Measurements from ENCODE around the gene ZC3H18. TPM values are rescaled to one million over a fixed set of nuclear protein-coding genes. Genes with fewer than 3 reads are reported as not detected.

The ZC3H18 gene
- total and polyA plus RNA-seq, 2 of the 4 experiments (the other 2 are of a cell fraction), result 3.4 to 21.3 TPM

- Histone ChIP-seq H4K20me1 (ENCODE audit: insufficient read depth, low read length) (no peaks in the 10 kb centered on the region; the same call in 1 of the 2 replicates), H4K5ac (ENCODE audit: low read depth, low read length) (peak overlapping the region; percentile 44; the same call in 1 of the 2 replicates), H3K14ac (replicated peaks; ENCODE audit: low read depth, low read length) (no peak overlapping the region; the same call in 1 of the 2 replicates), H2AK5ac (ENCODE audit: low read depth, low read length) (peak overlapping the region; percentile 57; the same call in 1 of the 2 replicates), H3K23ac (ENCODE audit: low read depth, low read length) (no peak overlapping the region), H3K79me1 (ENCODE audit: low read depth in 1 of 2, low read length in 2 of 2) (peaks cover 5 to 16% of the 10 kb centered on the region in 2 experiments; a peak in 2 of 4 replicates), H3K9me3 (ENCODE audit: control insufficient read depth, insufficient read depth, low read length) (no peaks in the 10 kb centered on the region), H3K9me1 (ENCODE audit: insufficient read depth, low read length) (no peaks in the 10 kb centered on the region), H4K8ac (ENCODE audit: low read depth in 2 of 2, low read length in 2 of 2) (peak overlapping the region; percentile 92 to 98; a peak in 3 of 4 replicates), H3K36me3 (ENCODE audit: control insufficient read depth, insufficient read depth, low read length) (peaks cover 6% of the 10 kb centered on the region; the same call in 1 of the 2 replicates), H2AK9ac (replicated peaks; ENCODE audit: low read depth, low read length, poor library complexity) (peak overlapping the region; percentile 97), H2BK15ac (ENCODE audit: low read depth, low read length) (no peak overlapping the region), H2BK20ac (ENCODE audit: low read depth, low read length) (no peak overlapping the region), H2BK5ac (ENCODE audit: low read depth, low read length, poor library complexity, severe bottlenecking) (peak overlapping the region; percentile 66), H3K56ac (ENCODE audit: extremely low read depth, insufficient read depth, low read length) (no peak overlapping the region), H3K4me3 (ENCODE audit: insufficient read depth, low read depth, low read length) (peak overlapping the region; percentile 64), H4K91ac (ENCODE audit: insufficient read depth, low read depth, low read length) (no peak overlapping the region; the same call in 1 of the 2 replicates), H3K9ac (ENCODE audit: low read depth, low read length) (peak overlapping the region; percentile 77; the same call in 1 of the 2 replicates), H3K18ac (ENCODE audit: low read depth, low read length) (no peak overlapping the region), H2AFZ (replicated peaks; ENCODE audit: low read length, poor library complexity) (peak overlapping the region; percentile 98), H2BK120ac (ENCODE audit: low read depth, low read length) (no peak overlapping the region), H3K27ac (ENCODE audit: insufficient read depth, low read length) (peak overlapping the region; percentile 83), H3K27me3 (ENCODE audit: control insufficient read depth, insufficient read depth, low read length) (peaks cover 2% of the 10 kb centered on the region), H3K4me2 (ENCODE audit: low read depth, low read length) (peak overlapping the region; percentile 91), H3K4me1 (ENCODE audit: control insufficient read depth, insufficient read depth, low read length) (peaks cover 12% of the 10 kb centered on the region), H3K4ac (ENCODE audit: low read depth, low read length) (peak overlapping the region; percentile 69)
- DNase-seq, result peak; percentile 47
- dilution Hi-C loops (cut with HindIII; ENCODE audit: low sequenced_read_pairs, unreplicated experiment), result no loop called here
- WGBS, 2 experiments (ENCODE audit: extremely low coverage in 2 of 2, insufficient read length in 1 of 2), result 12% methylated on average over 44 of the region's 79 CpGs; no CpG with 5 or more reads in 1 of the 2 experiments
- intact Hi-C loops (cut with micrococcal nuclease), result no loop called here
- ChIA-PET POLR2A (ENCODE audit: unreplicated experiment) (no interaction called here), CTCF (interaction anchor here (0.5 kb wide), 1 partner anchor 239 kb away, joined by 4 read pairs; no protein-coding TSS in a partner anchor)
- peak; percentile 21 for ATAC-seq (ENCODE audit: low read depth)
- in situ Hi-C loops (cut with MboI; ENCODE audit: low sequenced_read_pairs), result no loop called here
- BruUV-seq (replicated peaks), result no TSS peak
- no peak; the same call in 1 of the 2 replicates for TF ChIP-seq MAZ (IDR thresholded peaks at IDR 0.05; ENCODE audit: borderline replicate concordance, low read depth, low read length)
- TF ChIP-seq NFE2L2 (IDR thresholded peaks at IDR 0.05; ENCODE audit: low read depth, low read length), result no peak
- no peak for TF ChIP-seq BHLHE40 (IDR thresholded peaks at IDR 0.05; ENCODE audit: low read depth, low read length)
- no peak for TF ChIP-seq RCOR1 (IDR thresholded peaks at IDR 0.05; ENCODE audit: insufficient replicate concordance, low read length)
- no peak for TF ChIP-seq RFX5 (IDR thresholded peaks at IDR 0.05; ENCODE audit: low read depth, low read length)
- no peak for TF ChIP-seq POLR2A (IDR thresholded peaks at IDR 0.05; ENCODE audit: low read depth, low read length)
- no peak for TF ChIP-seq ELK1 (IDR thresholded peaks at IDR 0.05; ENCODE audit: borderline replicate concordance, low read depth, low read length)
- TF ChIP-seq SMC3 (IDR thresholded peaks at IDR 0.05; ENCODE audit: low read depth, low read length), result no peak
- TF ChIP-seq USF2 (IDR thresholded peaks at IDR 0.05; ENCODE audit: low read depth, low read length), result no peak
- TF ChIP-seq MAFK (IDR thresholded peaks at IDR 0.05; ENCODE audit: low read depth, low read length), result no peak
- TF ChIP-seq RAD21 (IDR thresholded peaks at IDR 0.05; ENCODE audit: low read length), result no peak
- no peak for TF ChIP-seq CHD1 (IDR thresholded peaks at IDR 0.05; ENCODE audit: low read depth, low read length)
- no peak for TF ChIP-seq FOS (IDR thresholded peaks at IDR 0.05; ENCODE audit: low read depth, low read length)
- TF ChIP-seq MXI1 (IDR thresholded peaks at IDR 0.05; ENCODE audit: borderline replicate concordance, low read depth, low read length), result no peak
- no peak for TF ChIP-seq CTCF (conservative IDR thresholded peaks at IDR 0.05; ENCODE audit: low read depth, low read length)
Observed at GRCh38 chr16:88533381-88533917, 36.8 kb upstream of the ZC3H18 start.
